Activated CD8-positive, alpha-beta memory T cell treated with anti-CD3 and anti-CD28 coated beads, Interleukin-2, amount 50 U/mL, for 24 hours (primary cell): ENCODE results near the gene UBE2E1.

Experiments used
- DNase-seq: peaks from one replicate; pipeline ENCODE4 v3.0.0-alpha.2; 2020; ENCODE audit errors: extremely low read depth

UBE2E1 gene

DNA sequence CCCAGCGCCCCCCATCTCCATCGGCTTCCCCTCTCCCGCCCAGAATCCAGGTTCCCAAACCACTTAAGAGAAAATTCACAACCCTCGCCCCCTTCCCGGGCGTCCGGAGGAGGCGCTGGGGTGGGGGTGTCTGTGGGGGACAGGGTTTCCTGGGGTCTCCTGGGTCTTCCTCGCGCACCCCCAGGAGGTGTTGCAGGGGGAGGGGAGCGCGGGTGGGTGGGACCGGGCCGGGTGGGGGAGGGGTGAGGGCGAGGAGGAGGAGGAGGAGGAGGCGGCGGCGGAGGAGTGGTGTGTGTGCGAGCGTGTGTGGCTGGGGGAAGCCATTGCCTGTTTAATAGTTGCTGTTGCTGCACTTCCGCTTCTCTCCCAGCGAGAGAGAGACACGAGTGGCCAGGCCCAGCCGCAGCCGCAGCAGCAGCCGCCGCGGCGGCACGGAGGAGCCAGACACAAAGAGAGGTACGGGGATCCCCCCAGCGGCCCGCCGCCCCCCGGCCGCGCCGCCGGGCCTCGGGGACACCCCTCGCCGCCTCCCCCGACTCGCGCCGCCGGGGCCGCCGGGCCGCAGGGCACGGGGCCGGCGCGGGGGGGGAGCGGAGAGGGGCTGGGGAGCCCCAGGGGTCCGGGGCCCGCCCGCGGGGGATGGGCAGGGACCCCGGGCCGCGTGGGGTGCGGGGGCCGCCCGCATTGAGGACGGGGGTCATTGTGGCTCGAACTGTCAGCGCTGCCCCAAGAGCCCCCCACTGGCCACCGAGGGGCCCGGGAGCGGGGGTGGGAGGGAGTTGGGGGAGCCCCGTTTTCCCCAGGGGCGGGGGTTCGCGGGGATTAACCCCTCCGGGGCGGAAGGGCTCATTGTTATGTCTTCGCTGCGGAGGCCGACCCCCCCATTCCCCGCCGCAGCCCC is at the start of gene UBE2E1:
Gene UBE2E1 (plus strand): TSS at position 323 of the 901 bp plus-strand sequence. CDS start 1,315 bp downstream, outside the sequence.
- DNase-seq: no peak

DNA sequence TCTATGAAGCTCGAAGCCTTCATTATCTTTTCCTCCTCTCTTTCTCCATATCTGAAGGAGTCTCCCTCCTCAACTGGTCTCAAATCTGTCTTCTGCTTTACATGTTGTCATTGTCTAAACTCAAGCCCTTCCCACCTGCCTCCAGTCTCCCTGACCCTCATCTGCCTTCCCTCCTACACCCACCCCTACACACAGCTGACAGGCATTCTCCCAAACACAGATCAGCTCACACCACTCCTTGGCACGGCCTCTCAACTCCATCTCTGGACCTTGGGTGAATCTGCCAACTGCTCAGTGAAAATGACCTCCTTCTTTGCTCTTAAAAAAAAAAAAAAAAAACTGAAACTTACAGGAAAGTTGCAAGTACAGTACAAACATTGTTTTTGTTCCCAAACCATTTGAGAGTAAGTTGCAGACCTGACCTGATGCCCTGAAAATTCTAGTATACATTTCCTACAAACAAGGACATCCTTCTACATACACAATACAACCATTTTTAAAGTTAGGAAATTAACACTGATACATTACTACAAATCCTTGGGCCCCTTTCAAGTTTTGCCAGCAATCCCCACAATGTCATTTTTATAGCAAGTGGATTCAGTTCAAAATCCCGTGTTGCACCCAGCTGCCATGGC is 49.4 kb upstream of the UBE2E1 start:
- no peak for DNase-seq

DNA sequence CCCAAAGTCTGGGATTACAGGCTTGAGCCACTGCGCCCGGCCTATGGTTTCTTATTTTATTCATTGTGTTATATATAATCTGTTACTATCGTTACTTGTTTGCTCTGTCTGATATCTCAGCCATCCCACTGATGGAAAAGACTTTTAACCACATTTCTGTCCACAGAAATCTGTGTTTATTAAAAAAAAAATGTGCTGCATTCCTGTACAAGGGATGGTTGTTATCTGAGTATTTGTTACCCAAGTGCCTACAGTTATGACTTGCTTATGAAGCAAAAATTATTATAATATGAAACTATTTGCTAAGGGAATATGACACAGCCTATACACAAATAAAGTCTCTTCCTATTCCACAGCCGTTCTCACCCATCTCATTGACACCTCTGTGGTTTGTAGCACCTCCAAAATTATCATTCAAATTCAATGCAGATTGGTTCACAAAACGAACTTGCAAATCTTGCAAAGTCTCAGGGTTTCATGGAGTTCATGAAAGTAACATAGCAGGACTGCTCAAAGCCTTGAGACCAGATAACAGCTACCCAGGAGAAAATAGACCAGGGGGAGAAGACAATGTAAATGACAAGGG is 47.4 kb upstream of the UBE2E1 start:
- no peak for DNase-seq

DNA sequence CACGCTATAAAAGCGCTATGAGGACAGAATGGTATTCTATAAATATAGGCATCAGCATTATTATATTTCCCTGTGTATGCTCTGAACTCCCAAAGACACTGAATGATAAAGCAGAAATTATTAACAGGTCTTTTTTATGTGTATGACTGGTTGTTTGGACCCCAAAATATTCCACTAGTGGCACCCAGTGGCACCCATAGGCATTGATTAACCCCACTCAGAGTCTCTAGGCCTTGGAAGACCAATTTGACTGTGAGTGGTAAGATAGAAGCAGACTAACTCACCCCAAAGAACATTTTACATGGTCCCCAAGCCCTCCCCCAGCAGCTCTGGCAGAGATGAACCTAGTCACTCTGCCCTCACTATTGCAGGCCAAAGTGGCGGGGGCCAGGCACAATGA is 45.4 kb upstream of the UBE2E1 start:
- no peak for DNase-seq

DNA sequence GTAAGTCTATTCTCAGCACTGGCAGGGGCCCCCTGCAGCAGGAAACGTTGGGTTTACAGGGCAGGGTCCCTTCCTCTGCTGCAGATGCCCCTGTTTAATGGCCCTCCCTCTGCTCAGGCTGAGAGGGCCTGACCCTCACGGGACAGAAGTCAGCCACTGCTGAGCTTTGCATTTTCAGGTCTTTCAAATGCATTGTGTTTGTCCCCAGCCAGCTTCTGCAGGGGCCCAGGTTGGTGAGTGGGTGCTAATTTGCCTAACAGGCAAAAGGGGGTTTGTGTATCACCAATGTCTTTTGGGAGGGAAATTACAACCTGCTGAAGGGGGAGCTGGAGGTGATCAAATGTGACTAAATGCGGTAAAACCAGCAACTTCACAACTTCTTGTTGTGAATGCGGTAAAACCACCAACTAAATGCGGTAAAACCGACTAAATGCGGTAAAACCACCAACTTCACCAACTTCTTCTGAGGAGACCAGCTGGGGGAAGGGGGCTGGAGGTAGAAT is 44.8 kb upstream of the UBE2E1 start:
- DNase-seq: no peak

DNA sequence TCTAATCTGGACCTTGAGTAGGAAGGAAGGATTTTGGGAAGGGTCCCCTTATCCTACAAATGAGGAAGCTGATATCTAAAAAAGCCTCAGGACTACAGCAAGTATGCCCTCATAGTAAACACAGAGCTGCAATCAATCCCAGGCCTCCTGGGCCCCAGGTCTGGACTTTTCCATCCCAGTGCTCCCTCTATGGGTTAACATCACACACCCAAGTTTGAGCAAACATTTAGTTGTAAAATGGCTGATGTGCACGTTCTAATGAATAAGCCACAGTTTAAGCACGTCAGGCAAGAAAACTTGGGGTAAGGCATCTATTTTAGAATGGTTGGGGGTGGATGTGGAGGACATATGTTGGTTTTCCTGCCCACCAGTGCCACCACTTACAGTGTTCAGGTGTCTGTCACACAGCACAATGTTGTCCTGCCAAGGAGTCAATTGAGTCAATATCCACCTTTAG is 44.3 kb upstream of the UBE2E1 start:
- DNase-seq: no peak

DNA sequence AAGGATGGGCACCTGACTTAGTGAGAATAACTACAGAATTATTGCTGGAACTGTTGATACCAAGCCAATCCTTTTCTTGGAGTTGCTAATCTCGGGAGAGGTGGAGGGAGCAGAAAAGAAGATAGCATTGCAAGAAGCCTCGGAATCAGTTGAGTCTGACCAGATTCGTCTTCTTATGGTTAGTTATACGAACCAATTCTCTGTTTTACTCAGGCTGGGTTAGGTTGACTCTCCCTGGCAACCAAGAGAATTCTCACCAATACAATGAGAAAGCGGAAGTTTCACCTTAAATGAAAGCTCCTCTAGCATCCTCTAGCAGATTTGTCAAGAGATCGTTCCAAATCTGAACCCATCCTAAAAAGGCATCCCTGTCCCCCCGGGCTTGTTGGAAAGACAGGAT is 43.5 kb upstream of the UBE2E1 start:
- no peak for DNase-seq

DNA sequence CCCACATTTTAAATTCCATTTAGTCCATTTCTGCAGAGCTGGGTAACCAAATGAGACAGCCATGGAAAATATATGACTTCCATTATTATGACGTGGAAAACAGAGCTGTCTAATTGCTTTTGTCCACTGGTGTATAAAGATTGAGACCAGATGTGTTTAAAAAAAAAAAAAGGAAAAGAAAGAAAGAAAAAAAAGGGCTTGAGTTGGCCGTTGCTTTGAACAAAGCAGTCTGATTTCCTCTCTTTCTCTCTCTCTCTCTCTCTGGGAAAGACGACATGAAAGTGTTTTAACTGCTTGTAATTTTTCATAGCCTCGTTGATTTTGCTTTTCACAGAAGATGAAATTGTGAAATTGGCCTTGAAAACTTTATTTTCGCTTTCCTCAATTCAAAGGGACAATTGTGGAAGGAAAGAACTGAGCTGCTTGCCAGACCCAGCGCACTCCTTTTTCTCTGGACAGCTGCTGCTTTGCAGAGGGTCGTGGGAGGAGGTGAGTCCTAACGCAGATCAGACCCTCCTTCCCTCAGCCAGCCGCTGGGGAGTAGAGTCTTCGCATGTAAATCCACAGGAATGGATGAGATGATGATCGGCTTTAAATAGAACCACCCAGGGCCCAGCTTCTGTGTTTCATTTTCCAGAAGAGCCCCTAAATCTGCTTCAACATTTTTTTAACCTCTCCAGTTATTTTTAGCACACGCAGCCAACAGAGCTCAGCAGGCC is 42.8 kb upstream of the UBE2E1 start:
- no peak for DNase-seq

DNA sequence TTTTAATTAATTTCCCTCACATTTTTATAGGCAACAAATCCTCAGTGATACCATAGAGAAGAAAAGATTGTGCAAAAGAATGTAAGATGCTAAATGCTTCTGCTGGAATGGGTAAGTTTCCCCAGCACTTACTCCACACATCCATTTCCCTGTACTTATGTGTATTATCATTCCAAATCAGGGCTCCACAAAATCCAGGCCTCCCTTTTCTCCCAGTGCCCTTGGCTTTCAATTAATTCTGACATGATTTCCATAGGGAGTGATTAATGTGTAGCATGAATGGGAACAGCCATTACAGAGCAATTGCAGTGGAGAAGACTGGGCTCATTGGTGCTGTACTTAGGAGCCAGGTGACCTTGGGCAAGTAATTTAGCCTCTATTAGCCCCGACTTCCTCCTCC is 41.3 kb upstream of the UBE2E1 start:
- no peak for DNase-seq

DNA sequence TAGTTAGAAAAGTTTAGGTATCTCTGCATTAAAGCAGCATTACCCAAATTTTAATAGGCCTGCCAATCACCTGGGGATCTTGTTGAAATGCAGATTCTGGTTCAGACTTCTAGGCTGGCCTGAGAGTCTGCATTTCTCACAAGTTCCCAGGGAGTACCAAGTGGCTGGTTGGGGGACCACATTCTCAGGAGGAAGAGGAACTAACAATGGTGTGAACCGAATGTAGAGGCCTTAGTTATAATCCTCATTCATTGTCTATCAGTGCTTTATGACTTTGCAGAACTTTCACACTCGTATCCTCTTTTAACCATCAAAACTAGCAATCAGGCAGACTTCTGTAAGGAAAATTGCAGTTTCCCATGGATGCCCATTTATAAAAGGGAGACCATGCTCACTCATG is 38.2 kb upstream of the UBE2E1 start:
- DNase-seq: no peak

DNA sequence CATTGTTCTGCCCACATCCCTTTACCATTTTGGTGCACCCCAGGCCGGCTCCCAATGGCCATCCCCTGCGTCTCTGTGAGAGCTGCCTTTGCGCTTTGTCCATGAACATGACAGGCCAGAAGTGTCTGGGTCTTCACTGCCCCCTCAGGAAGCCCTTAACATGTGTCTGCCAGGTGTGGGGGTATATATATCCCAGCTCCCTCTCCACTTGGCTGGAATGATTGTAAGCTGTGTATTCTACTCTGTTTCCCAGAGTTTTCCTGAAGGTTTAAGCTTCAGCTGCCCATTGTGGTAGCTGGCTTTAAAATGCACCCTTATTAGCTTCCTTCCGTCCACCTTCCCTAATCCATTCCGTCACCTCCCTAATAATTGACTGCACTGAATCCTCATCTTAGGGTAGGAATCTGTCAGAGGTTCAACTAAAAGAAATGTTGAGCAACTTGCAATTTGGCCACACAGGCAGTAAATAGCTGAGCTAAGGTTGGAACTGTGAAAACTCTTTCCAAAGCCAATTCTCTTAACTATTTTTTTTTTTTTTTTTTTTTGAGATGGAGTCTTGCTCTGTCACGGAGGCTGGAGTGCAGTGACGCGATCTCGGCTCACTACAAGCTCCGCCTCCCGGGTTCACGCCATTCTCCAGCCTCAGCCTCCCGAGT is 30.4 kb upstream of the UBE2E1 start:
- DNase-seq: no peak

DNA sequence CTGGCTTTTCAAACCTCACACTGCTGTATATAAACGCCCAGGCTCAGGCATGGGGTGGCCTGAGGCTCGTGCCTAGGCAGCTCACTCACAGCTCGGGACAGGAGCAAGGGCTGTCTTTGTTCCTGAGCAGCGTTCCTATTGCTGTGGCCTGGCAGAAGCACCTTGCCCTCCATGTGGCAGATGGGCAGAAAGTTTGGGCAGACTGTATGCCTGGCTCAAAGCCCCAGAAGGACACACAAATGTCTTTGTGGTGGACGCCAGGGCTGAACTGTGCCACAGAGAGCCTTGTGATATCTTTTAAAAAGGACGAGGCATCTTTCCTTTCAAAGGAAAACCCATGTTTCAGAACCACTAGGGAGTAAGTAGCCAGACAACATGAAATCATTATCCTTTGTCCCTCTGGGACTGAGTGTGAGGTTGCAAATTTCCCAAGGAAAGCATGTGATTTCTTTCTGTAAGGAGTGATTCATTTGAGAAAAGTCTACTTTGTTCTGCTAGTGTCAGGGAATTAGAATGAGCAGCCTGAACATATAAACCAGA is 29.3 kb upstream of the UBE2E1 start:
- no peak for DNase-seq

DNA sequence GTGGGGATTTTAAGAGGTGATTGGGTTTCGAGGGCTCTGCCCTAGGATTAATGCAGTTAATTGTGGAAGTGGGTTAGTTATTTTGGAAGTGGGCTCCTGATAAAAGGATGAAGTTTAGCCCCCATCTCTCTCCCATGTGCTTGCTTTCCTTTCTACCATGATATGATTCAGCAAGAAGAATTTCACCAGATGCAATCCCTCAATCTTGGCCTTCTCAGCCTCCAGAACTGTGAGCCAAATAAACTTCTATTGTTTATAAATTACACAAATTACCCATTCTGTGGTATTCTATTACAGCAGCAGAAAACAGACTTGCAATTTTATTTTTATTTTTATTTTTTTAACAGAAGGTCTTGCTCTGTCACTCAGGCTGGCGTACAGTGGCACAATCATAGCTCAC is 27.3 kb upstream of the UBE2E1 start:
- no peak for DNase-seq

DNA sequence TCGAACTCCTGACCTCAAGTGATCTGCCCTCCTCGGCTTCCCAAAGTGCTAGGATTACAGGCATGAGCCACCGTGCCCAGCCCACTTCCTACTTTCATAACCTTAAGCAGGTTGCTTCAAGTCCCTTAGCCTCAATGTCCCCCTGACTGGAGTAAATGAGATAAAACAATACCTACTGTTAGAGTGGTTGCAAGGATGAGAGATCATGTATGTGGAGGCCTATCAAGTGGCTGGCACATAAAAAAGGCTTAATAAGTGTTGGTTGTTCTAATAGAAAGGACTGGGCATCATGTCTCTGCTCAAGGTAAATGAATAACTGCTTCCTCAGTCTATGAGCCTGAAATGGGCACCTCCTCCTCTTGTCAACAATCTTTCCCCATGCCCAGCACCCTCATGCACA is 25.9 kb upstream of the UBE2E1 start:
- no peak for DNase-seq

DNA sequence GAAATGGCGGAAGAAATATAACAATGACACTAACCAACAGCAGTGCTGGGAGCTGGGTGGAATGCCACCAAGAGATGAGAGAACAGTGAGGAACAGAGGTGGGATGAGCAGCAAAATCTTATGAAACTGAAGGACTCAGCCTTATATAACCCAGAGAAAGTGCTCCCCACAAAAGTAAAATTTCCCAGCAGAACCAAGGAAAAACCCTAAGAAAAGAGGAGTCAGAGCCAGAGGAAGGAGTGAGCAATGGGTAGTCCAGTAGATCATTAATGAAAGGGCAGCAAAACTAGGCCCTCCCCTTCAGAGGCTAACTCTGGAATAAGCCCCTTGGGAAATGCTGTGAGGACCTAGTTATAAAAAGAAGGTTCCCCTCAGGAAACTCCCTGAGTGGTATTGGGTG is 24.7 kb upstream of the UBE2E1 start:
- DNase-seq: no peak

DNA sequence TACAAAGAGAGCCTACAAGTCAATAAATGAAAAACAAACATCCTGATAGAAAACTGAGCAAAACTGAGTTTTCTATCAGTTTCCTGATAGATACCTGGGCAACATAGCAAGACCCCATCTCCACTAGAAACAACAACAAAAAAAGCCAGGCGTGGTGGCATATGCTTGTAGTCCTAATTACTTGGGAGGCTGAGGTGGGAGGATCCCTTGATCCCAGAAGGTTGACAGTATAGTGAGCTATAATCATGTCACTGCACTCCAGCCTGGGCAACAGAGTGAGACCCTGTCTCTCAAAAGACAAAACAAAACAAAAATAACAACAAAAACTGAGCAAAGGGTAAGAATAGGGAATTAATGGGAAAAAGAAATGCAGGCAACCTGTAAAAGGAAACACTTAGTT is 23.9 kb upstream of the UBE2E1 start:
- DNase-seq: no peak

DNA sequence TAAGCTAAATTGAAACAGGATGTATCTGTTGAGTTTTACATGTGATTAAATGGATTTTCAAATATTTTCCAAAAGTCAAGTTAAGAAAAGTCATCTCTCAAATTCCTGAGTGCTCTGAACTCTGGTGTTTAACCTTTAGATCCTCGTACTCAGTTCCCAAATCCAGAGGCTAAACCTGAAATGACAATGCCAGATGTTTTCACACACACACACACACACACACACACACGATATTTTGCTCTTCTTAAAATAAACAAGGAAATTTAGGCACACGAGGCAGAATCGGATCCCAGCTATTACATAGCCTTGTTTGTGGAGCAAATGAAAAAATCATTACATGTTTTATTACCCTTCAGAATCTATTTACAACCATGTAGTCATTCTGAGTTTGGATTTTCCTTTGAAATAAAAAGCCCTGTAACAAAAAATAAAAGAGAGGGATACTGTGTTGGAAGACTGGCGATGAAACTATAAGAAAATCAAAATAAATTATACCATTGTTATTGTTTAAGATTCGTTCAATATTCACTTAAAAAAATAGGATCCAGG is 20.6 kb upstream of the UBE2E1 start:
- DNase-seq: no peak

DNA sequence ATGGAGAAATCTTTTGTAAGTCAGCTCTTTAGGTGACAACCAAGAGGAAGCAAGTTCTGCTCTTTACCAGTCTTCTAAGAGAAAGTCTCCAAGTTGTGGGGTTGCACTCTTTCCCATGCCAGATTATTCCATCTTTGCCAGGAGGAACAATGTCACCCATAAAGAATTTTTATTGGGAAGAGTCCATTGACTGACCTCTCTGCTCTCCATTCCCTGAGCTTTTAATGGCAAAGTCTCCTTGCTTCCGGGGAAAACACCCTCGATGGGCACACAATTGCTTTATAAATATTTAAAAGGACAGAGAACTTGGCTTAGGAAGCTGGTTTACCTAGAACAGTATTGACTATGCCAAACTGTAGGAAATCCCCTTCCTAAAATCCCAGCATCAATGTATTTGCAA is 19.9 kb upstream of the UBE2E1 start:
- no peak for DNase-seq

DNA sequence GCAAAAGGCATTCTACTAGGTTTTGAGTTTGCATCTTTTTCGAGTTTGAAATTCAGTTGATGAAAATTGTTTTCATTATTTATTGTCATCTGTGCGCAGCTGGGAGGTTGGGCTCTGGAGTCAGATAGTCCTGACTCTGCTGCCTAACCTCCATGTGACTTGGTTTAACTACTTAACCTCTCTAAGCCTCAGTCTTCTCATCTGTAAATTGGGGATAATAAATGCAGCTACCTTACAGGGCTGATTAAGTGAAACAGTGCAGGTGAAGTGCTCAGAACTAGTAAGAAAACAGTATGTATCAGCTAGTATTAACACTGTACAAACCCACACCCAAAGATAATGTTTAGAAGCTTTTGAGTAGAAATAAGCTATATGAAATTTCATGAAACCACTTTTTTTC is 14.1 kb upstream of the UBE2E1 start:
- no peak for DNase-seq

DNA sequence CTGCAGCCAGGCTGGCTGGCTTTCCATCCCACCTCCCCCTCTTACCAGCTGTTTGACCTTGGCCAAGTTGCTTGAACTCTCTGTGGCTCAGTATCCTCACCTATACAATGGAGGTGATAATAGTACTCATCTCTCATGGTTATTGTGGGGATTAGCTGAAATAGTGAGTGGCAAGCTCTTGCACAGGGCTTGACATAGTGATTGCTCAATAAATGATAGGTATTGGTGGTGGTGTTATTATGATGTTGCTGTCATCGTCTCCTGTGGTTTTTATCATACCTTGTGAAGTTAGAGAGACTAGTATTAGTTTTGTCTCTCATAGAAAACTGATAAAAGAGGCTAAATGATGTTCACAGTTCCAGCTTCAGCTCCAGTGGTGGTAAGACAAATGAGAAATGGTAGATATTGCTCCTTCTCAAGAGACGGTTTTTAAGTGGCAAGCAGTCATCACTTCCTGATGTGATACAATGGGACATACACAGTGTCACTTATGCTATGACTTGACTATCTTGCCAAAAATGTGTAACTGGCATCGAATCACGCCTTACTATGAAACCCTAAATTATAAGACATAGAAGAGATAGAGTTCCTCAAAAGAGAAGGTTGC is 12.1 kb upstream of the UBE2E1 start:
- no peak for DNase-seq

DNA sequence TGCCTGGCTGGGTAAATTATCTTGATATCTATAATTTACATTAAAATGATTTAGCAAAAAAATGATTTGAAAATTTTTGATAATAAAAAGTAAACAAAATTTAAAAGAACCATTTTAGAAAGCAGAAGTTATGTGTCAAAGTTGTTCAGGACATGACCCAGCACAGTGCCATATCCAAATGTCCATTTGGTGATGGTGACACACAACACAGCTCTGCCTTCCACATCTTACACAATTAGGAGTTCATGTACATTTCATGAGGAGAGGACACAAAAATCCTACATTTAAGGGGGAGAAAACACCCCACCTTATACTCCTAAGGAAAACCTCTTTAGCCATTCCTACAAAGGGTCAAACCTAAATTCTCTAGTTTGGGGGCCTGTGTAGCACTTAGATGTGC is 10.7 kb upstream of the UBE2E1 start:
- no peak for DNase-seq
